GM19468 (cell line): ENCODE measurements around the gene G6PC3.
"Not testable (repeated sequence)": the region's sequence is repeated elsewhere in the genome, so short reads cannot be mapped to it uniquely, and the experiment has no call there.

Experiments used
- ATAC-seq: cut with Tn5 transposase; IDR thresholded peaks from one replicate; pipeline ENCODE4 v1.9.1; 2021; ENCODE audit warnings: mild to moderate bottlenecking, moderate library complexity, moderate number of reproducible peaks; ENCODE audit not compliant: unreplicated experiment; ENCODE audit errors: extremely low read depth

Gene G6PC3

GRCh38 chr17:44119798-44120197 is 49.3 kb downstream of the G6PC3 start:
- ATAC-seq, result no peak

- not testable (repeated sequence) for ATAC-seq
Observed at GRCh38 chr17:44120281-44120680, 49.7 kb downstream of the G6PC3 start.

- ATAC-seq, result no peak
Observed at GRCh38 chr17:44120851-44121605, 50.5 kb downstream of the G6PC3 start.

GRCh38 chr17:44121997-44122815 is 51.7 kb downstream of the G6PC3 start:
- no peak for ATAC-seq

- ATAC-seq, result no peak
Observed at GRCh38 chr17:44122816-44123355, 52.4 kb downstream of the G6PC3 start.

GRCh38 chr17:44123356-44124117 is 53.0 kb downstream of the G6PC3 start, which contains the start of gene HDAC5:
HDAC5 (minus strand) TSS chr17:44123641; CDS start chr17:44117515, 6,126 bp downstream.
- peak; percentile 55 for ATAC-seq

- ATAC-seq, result no peak
Observed at GRCh38 chr17:44124118-44124438, 53.5 kb downstream of the G6PC3 start.
